Right lobe of liver (tissue), 4 donors: ENCODE measurements around the gene SCAMP2.

Source experiments
- POLR2A ChIP-seq: fragments of 450-650 bp; IDR thresholded peaks from one replicate; pipeline ENCODE4 v1.6.1; 2017; ENCODE audit warnings: antibody characterized with exemption, mild to moderate bottlenecking
- TF ChIP-seq, protein P1 (sequence below), 4 donors: fragments of 200-600 bp in 3 of 4; fragments of 450-650 bp in 1 of 4; IDR thresholded peaks; one replicate each; pipeline versions ENCODE4 v1.5.1 to v1.8.0; 2016 to 2022; ENCODE audit warnings: antibody characterized with exemption in 4 of 4, mild to moderate bottlenecking in 2 of 4
- donor health status: DM: no; HTN: no; CAD: no.
- donor health status: DM: no; HTN: no; CAD: no.
- donor health status: DM: no; HTN: yes; CAD: no.

DNA sequence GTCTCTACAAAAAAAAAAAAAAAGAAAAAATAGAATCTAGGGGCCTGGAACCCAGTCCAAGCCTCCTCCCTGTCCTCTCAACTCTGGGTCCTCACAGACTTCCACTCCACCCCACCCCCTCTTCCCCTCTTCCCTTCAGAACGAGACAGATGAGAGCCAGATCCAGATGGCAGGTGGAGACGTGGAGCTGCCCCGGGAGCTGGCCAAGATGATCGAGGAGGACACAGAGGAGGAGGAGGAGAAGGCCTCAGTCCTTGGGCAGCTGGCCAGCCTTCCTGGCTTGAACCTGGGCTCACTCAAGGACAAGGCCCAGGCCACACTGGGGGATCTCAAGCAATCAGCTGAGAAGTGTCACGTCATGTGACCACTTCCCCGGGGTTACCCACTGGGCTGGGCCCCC lies 43.2 kb downstream of the SCAMP2 start:
- TF ChIP-seq, protein P1, sequence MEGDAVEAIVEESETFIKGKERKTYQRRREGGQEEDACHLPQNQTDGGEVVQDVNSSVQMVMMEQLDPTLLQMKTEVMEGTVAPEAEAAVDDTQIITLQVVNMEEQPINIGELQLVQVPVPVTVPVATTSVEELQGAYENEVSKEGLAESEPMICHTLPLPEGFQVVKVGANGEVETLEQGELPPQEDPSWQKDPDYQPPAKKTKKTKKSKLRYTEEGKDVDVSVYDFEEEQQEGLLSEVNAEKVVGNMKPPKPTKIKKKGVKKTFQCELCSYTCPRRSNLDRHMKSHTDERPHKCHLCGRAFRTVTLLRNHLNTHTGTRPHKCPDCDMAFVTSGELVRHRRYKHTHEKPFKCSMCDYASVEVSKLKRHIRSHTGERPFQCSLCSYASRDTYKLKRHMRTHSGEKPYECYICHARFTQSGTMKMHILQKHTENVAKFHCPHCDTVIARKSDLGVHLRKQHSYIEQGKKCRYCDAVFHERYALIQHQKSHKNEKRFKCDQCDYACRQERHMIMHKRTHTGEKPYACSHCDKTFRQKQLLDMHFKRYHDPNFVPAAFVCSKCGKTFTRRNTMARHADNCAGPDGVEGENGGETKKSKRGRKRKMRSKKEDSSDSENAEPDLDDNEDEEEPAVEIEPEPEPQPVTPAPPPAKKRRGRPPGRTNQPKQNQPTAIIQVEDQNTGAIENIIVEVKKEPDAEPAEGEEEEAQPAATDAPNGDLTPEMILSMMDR (IDR thresholded peaks at IDR 0.05), result no peak
- no peak for TF ChIP-seq POLR2A
